HEK293 (cell line): Measurements from ENCODE around the gene PHLDB2.
A peak's percentile ranks its signal among the peaks of the same experiment; 100 is the strongest.

Experiments
- CTCF ChIA-PET: fragments of 350-600 bp; formaldehyde crosslinking; extraction: SDS; loops from one replicate; lab custom pipeline; 2021; ENCODE audit warnings: antibody characterized with exemption; lab: Yijun Ruan, JAX
- POLR2A ChIA-PET: fragments of 300-600 bp; formaldehyde crosslinking; extraction: SDS; loops from one replicate; lab custom pipeline; 2020; ENCODE audit warnings: antibody characterized with exemption, inconsistent platforms; lab: Yijun Ruan, JAX
- H3K27ac ChIP-seq: fragments of 200-500 bp; sonication (Bioruptor generic); 2 replicates; pipeline ENCODE4 v1.5.1; 2014; ENCODE audit warnings: low read depth, low read length, control low read depth, inconsistent platforms; ENCODE audit errors: extremely low read depth
- H3K36me3 ChIP-seq, 2 experiments: fragments of 200-500 bp in 1 of 2; sonication (Bioruptor generic) in 1 of 2; 1 replicate in 1 of 2; 2 replicates in 1 of 2; pipeline ENCODE4 v1.5.1; 2014 to 2017; ENCODE audit warnings: inconsistent platforms in 2 of 2, low read length in 2 of 2; ENCODE audit not compliant: control insufficient read depth in 2 of 2, insufficient read depth in 1 of 2
- H3K4me1 ChIP-seq: fragments of 200-500 bp; sonication (Bioruptor generic); 2 replicates; pipeline ENCODE4 v1.5.1; 2014; ENCODE audit warnings: mild to moderate bottlenecking, low read length, inconsistent platforms; ENCODE audit not compliant: control insufficient read depth, insufficient read depth
- H3K4me3 ChIP-seq: 2 replicates; pipeline ENCODE4 v1.5.1; 2011; ENCODE audit warnings: low read depth, mild to moderate bottlenecking, control low read depth, low read length, moderate library complexity
- H3K9me3 ChIP-seq: fragments of 200-500 bp; sonication (Bioruptor generic); 2 replicates; pipeline ENCODE4 v1.5.1; 2014; ENCODE audit warnings: low read depth, low read length, inconsistent platforms; ENCODE audit not compliant: control insufficient read depth, insufficient read depth
- ATF2 ChIP-seq: fragments of 450-650 bp; formaldehyde crosslinking; IDR thresholded peaks from 2 replicates; pipeline ENCODE4 v1.5.1; 2016; ENCODE audit warnings: missing biosample characterization, missing genetic modification characterization, low read depth
- BCL11A ChIP-seq: fragments of 450-650 bp; formaldehyde crosslinking; IDR thresholded peaks from 2 replicates; pipeline ENCODE4 v1.5.1; 2016; ENCODE audit warnings: low read depth, missing biosample characterization, missing genetic modification characterization
- BCL6B ChIP-seq: fragments of 450-650 bp; formaldehyde crosslinking; IDR thresholded peaks from 2 replicates; pipeline ENCODE4 v1.5.1; 2017; ENCODE audit warnings: missing biosample characterization, missing genetic modification characterization
- FEZF1 ChIP-seq: fragments of 450-650 bp; formaldehyde crosslinking; IDR thresholded peaks from 2 replicates; pipeline ENCODE4 v1.5.1; 2016; ENCODE audit warnings: missing biosample characterization, missing genetic modification characterization
- GFI1B ChIP-seq: fragments of 450-650 bp; formaldehyde crosslinking; IDR thresholded peaks from 2 replicates; pipeline ENCODE4 v1.5.1; 2016; ENCODE audit warnings: missing biosample characterization, missing genetic modification characterization
- KLF16 ChIP-seq: fragments of 450-650 bp; formaldehyde crosslinking; IDR thresholded peaks from 2 replicates; pipeline ENCODE4 v1.5.1; 2017; ENCODE audit warnings: missing biosample characterization, missing genetic modification characterization
- MEIS1 ChIP-seq: sonication (generic); formaldehyde crosslinking; IDR thresholded peaks from 2 replicates; pipeline ENCODE4 v1.8.1; 2022; ENCODE audit warnings: missing genetic modification reagents, mild to moderate bottlenecking, borderline replicate concordance
- OSR2 ChIP-seq: fragments of 450-650 bp; formaldehyde crosslinking; IDR thresholded peaks from 2 replicates; pipeline ENCODE4 v1.5.1; 2016; ENCODE audit warnings: missing biosample characterization, missing genetic modification characterization
- PBX3 ChIP-seq: sonication (generic); formaldehyde crosslinking; IDR thresholded peaks from 2 replicates; pipeline ENCODE4 v1.8.1; 2022; ENCODE audit warnings: mild to moderate bottlenecking, moderate library complexity, missing genetic modification reagents
- SP3 ChIP-seq: fragments of 450-650 bp; formaldehyde crosslinking; IDR thresholded peaks from 2 replicates; pipeline ENCODE4 v1.5.1; 2016; ENCODE audit warnings: missing biosample characterization, missing genetic modification characterization
- ZIC2 ChIP-seq: fragments of 450-650 bp; formaldehyde crosslinking; IDR thresholded peaks from 2 replicates; pipeline ENCODE4 v1.5.1; 2016; ENCODE audit warnings: missing biosample characterization, missing genetic modification characterization
- ZNF114 ChIP-seq: fragments of 450-650 bp; formaldehyde crosslinking; IDR thresholded peaks from 2 replicates; pipeline ENCODE4 v1.5.0; 2017; ENCODE audit warnings: missing biosample characterization, missing genetic modification characterization
- ZNF157 ChIP-seq: fragments of 450-650 bp; formaldehyde crosslinking; IDR thresholded peaks from 2 replicates; pipeline ENCODE4 v1.5.1; 2016; ENCODE audit warnings: missing biosample characterization, missing genetic modification characterization
- ZNF223 ChIP-seq: fragments of 450-650 bp; formaldehyde crosslinking; IDR thresholded peaks from 2 replicates; pipeline ENCODE4 v1.5.1; 2016; ENCODE audit warnings: missing biosample characterization, missing genetic modification characterization
- ZNF23 ChIP-seq: fragments of 450-650 bp; formaldehyde crosslinking; IDR thresholded peaks from 2 replicates; pipeline ENCODE4 v1.5.1; 2016; ENCODE audit warnings: missing biosample characterization, missing genetic modification characterization, borderline replicate concordance
- ZNF24 ChIP-seq: fragments of 450-650 bp; formaldehyde crosslinking; IDR thresholded peaks from 2 replicates; pipeline ENCODE4 v1.5.1; 2016; ENCODE audit warnings: missing biosample characterization, missing genetic modification characterization
- ZNF280D ChIP-seq: fragments of 450-650 bp; formaldehyde crosslinking; IDR thresholded peaks from 2 replicates; pipeline ENCODE4 v1.5.1; 2016; ENCODE audit warnings: missing biosample characterization, missing genetic modification characterization
- ZNF292 ChIP-seq: fragments of 450-650 bp; formaldehyde crosslinking; IDR thresholded peaks from 2 replicates; pipeline ENCODE4 v1.5.1; 2016; ENCODE audit warnings: low read depth, missing biosample characterization, missing genetic modification characterization, borderline replicate concordance
- ZNF341 ChIP-seq: fragments of 450-650 bp; formaldehyde crosslinking; IDR thresholded peaks from 2 replicates; pipeline ENCODE4; 2016; ENCODE audit warnings: low read depth, missing biosample characterization, missing genetic modification characterization
- ZNF510 ChIP-seq: fragments of 450-650 bp; formaldehyde crosslinking; IDR thresholded peaks from 2 replicates; pipeline ENCODE4 v1.5.1; 2018; ENCODE audit warnings: mild to moderate bottlenecking, missing genetic modification characterization, missing biosample characterization; ENCODE audit not compliant: insufficient replicate concordance
- ZNF529 ChIP-seq: fragments of 450-650 bp; formaldehyde crosslinking; IDR thresholded peaks from 2 replicates; pipeline ENCODE4 v1.5.1; 2017; ENCODE audit warnings: missing genetic modification characterization, missing biosample characterization; ENCODE audit not compliant: insufficient replicate concordance
- ZNF580 ChIP-seq: fragments of 450-650 bp; formaldehyde crosslinking; IDR thresholded peaks from 2 replicates; pipeline ENCODE4 v1.5.1; 2016; ENCODE audit warnings: missing biosample characterization, missing genetic modification characterization
- ZNF596 ChIP-seq: fragments of 450-650 bp; IDR thresholded peaks from 2 replicates; pipeline ENCODE4 v1.5.0; 2018; ENCODE audit warnings: missing biosample characterization, mild to moderate bottlenecking, missing genetic modification characterization, moderate library complexity
- ZNF621 ChIP-seq: fragments of 450-650 bp; formaldehyde crosslinking; IDR thresholded peaks from 2 replicates; pipeline ENCODE4 v1.5.1; 2017; ENCODE audit warnings: missing biosample characterization, missing genetic modification characterization
- ZNF623 ChIP-seq: fragments of 450-650 bp; formaldehyde crosslinking; IDR thresholded peaks from 2 replicates; pipeline ENCODE4 v1.5.1; 2016; ENCODE audit warnings: missing biosample characterization, missing genetic modification characterization
- ZNF664 ChIP-seq: fragments of 450-650 bp; formaldehyde crosslinking; IDR thresholded peaks from 2 replicates; pipeline ENCODE4 v1.5.1; 2016; ENCODE audit warnings: missing biosample characterization, missing genetic modification characterization
- ZNF677 ChIP-seq: fragments of 450-650 bp; IDR thresholded peaks from 2 replicates; pipeline ENCODE4 v1.5.0; 2018; ENCODE audit warnings: missing biosample characterization, mild to moderate bottlenecking, missing genetic modification characterization, moderate library complexity
- ZNF785 ChIP-seq: fragments of 450-650 bp; formaldehyde crosslinking; IDR thresholded peaks from 2 replicates; pipeline ENCODE4 v1.5.1; 2016; ENCODE audit warnings: missing biosample characterization, missing genetic modification characterization
- ZNF843 ChIP-seq: fragments of 450-650 bp; formaldehyde crosslinking; IDR thresholded peaks from 2 replicates; pipeline ENCODE4 v1.5.1; 2016; ENCODE audit warnings: missing biosample characterization, missing genetic modification characterization
- ZSCAN30 ChIP-seq: fragments of 450-650 bp; IDR thresholded peaks from 2 replicates; pipeline ENCODE4 v1.5.1; 2018; ENCODE audit warnings: missing biosample characterization, mild to moderate bottlenecking, missing genetic modification characterization, moderate library complexity
- ZXDB ChIP-seq: fragments of 450-650 bp; formaldehyde crosslinking; IDR thresholded peaks from 2 replicates; pipeline ENCODE4 v1.5.1; 2016; ENCODE audit warnings: missing biosample characterization, missing genetic modification characterization

The PHLDB2 gene

GRCh38 chr3:111929484-111929883 is 70.4 kb downstream of the PHLDB2 start (continued):
- no peak for TF ChIP-seq BCL6B (tag by site-specific recombination)
- TF ChIP-seq SP3: no peak

GRCh38 chr3:111932946-111933345 is 73.9 kb downstream of the PHLDB2 start:
- H3K36me3 ChIP-seq: no peaks in the 10 kb centered on the region
- H3K9me3 ChIP-seq: no peaks in the 10 kb centered on the region
- no peak overlapping the region for H3K27ac ChIP-seq
- TF ChIP-seq BCL11A (tag by site-specific recombination) (no peak), ZNF623 (tag by site-specific recombination) (no peak), KLF16 (tag by site-specific recombination) (0 out of 2 replicates have a peak, but pooled peaks have one; percentile 20), ZNF24 (no peak), ZNF510 (tag by site-specific recombination) (no peak), ATF2 (no peak), MEIS1 (CRISPR knock-in tag) (no peak), OSR2 (tag by site-specific recombination) (peak; percentile 80), ZNF596 (tag by site-specific recombination) (no peak), ZNF677 (no peak), FEZF1 (tag by site-specific recombination) (peak; percentile 53), ZNF664 (tag by site-specific recombination) (0 out of 2 replicates have a peak, but pooled peaks have one; percentile 18), GFI1B (no peak), ZNF580 (tag by site-specific recombination) (no peak), ZNF529 (tag by site-specific recombination) (no peak), ZIC2 (tag by site-specific recombination) (no peak), ZNF157 (tag by site-specific recombination) (no peak), ZNF292 (no peak), ZNF23 (tag by site-specific recombination) (no peak), ZNF223 (tag by site-specific recombination) (no peak), ZNF280D (no peak), PBX3 (CRISPR knock-in tag) (no peak), ZNF843 (tag by site-specific recombination) (peak; percentile 67), ZNF341 (tag by site-specific recombination) (0 out of 2 replicates have a peak, but pooled peaks have one; percentile 16), ZXDB (tag by site-specific recombination) (0 out of 2 replicates have a peak, but pooled peaks have one; percentile 22), ZNF785 (no peak), ZSCAN30 (peak; percentile 78; the same call in 1 of the 2 replicates), ZNF621 (no peak), ZNF114 (tag by site-specific recombination) (no peak)
- TF ChIP-seq, all 188 proteins: peak for 8
- ChIA-PET CTCF (interaction anchor here (1.0 to 1.3 kb wide), 2 partner anchors 80 to 217 kb away, joined by 3 to 7 read pairs; no protein-coding TSS in a partner anchor), POLR2A (interaction anchor here (0.9 kb wide), 1 partner anchor 46 kb away, joined by 3 read pairs; the partner anchor contains the start of gene ABHD10)
- Histone ChIP-seq H3K4me3 (no peak overlapping the region), H3K4me1 (0 out of 2 replicates have a peak, but pooled peaks cover 5% of the 10 kb centered on the region)
